ENCODE results near the gene ELMO1.

DNA sequence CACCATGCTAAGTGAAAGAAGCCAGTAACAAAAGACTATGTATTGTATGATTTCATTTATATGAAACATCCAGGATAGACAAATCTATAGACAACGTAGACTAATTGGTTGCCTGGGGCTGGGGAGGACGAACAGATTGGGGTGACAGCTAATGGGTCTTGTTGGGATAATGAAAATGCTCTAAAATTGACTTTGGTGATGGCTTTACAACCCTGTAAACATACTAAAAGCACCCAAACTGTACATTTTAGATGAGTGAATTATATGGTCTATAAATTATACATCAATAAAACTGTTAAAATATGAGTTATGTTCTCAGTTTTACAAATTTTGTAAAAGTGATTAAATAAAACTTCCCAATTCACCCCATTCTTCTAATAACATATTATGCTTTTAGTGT lies 261.5 kb downstream of the ELMO1 start:
- TF ChIP-seq POLR2AphosphoS5 (IDR thresholded peaks at IDR 0.05; ENCODE audit: low read depth, low read length) (no peak), POLR2A (IDR thresholded peaks at IDR 0.05; ENCODE audit: low read depth, low read length) (no peak), TAF1 (IDR thresholded peaks at IDR 0.05; ENCODE audit: borderline replicate concordance, low read depth, low read length) (no peak)

All from GM12892 (cell line).